ENCODE measurements around the gene ZNF559.

The ZNF559 gene

DNA sequence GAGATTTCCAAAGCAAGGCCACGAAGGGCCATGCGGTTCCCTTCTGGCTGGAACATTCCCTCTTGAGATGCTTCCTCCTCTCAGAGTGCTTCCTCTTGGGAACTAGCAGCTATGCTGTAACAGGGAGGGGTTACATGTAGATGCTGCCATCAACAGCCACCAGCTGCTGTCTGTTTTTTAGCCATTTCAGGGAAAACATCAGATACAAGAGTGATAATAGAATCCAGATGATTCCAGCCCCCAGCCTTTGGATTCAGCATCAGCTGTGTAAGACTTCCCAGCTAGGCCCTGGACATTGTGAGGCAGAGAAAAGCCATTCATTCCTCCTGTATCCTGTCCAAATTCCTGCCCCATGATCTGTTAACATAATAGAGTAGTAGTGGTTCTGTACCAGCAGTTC, 30.7 kb downstream of the ZNF559 start:
- DNase-seq: no peak

DNA sequence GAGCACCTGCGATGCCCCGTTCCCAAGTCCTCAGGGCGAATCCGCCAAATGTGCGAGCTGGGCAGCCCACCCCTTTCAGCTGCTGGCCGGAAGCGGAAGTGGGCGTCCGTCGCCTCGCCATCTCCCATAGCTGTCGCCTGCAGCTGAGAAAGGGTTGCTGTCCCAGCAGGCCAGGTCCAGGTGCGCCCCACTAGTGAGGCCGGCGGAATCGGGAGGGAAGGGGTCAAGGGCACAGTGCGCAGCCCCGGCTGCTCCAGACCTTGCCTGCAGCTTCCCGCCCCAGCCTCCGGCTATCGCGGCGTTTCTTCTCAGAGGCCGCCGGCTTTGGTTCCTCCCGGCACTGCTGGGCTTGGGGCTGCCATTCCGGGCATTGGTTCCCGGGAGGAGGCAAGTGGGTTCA, 38.9 kb downstream of the ZNF559 start, which contains the start of gene ZNF177:
Gene ZNF177 (plus strand): TSS at position 109 of the 400 bp plus-strand sequence. CDS start 15,299 bp downstream, outside the sequence.
- no peak for DNase-seq

DNA sequence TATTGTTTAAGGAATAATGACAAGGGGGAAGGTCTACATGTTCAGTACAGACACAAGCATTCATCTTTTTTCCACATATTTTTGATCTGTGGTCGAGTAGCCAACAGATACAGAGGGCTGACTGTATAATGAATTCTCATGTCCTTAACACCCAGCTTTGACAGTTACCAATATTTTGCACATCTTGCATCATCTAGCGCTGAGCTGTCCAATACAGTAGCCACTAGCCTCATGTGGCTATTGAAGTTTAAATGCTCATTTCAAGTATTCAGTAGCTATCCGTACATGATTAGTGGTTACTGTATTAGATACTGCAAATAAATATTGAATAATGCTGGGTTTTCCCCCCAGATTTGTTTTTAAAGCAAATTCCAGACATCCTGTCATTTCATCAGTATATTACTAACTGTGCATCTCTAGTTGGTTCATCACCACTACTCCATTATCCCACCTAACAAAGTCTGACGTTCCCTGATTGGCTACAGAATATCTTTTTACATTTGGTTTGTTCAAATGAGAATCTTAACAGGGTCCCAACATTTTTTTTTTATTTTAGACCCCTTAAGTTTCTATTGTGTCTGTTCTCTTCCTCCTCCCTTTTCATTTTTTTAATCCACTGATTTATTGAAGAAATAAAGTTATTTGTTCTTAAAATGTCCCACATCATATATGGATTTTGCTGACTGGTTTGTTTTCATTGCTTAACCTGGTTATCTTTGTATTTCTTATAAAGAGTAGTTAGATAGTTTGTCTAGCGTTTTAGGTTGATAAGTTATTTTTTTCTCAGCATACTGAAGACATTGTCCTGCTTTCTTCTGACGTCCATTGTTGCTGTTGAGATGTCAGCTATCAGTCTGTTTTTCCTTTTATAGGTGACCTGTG, 47.0 kb downstream of the ZNF559 start:
- no peak for DNase-seq

DNA sequence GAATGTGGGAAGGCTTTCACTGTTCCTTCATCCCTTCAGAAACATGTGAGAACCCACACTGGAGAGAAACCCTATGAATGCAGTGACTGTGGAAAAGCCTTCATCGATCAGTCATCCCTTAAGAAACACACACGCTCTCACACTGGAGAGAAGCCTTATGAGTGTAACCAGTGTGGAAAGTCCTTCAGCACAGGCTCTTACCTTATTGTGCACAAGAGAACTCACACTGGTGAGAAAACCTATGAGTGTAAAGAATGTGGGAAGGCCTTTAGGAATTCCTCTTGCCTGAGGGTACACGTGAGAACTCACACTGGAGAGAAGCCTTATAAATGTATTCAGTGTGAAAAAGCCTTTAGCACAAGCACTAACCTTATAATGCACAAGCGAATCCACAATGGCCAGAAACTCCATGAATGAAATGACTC, 57.4 kb downstream of the ZNF559 start:
- no peak for DNase-seq

Data from NCI-H526 (cell line).